Neural cell (in vitro differentiated cells): ENCODE results near the gene PRKCA. TPM values are rescaled to one million over a fixed set of nuclear protein-coding genes. Genes with fewer than 3 reads are reported as not detected.

Source experiments
- H2AFZ ChIP-seq: fragments of 200-600, 300-800 bp; sonication (generic), shearing (Covaris generic); 2 replicates; pipeline ENCODE4 v1.6.0; 2014; ENCODE audit warnings: low read depth, mild to moderate bottlenecking, antibody characterized with exemption, low read length, moderate library complexity
- H3F3A ChIP-seq: fragments of 200-600 bp; shearing (Covaris generic); 2 replicates; pipeline ENCODE4 v1.6.1; 2016; ENCODE audit warnings: mild to moderate bottlenecking, moderate library complexity, mixed read lengths, antibody characterized with exemption, low read length; ENCODE audit not compliant: insufficient read depth, poor library complexity, severe bottlenecking
- H3K27ac ChIP-seq: fragments of 200-600, 300-800 bp; sonication (generic), shearing (Covaris generic); 2 replicates; pipeline ENCODE4 v1.5.1; 2014; ENCODE audit warnings: mild to moderate bottlenecking, low read length, moderate library complexity
- H3K27me3 ChIP-seq: fragments of 300-800, 200-600 bp; sonication (generic), shearing (Covaris generic); 2 replicates; pipeline ENCODE4 v1.6.0; 2014; ENCODE audit warnings: mild to moderate bottlenecking, low read depth, low read length, moderate library complexity; ENCODE audit not compliant: insufficient read depth
- H3K36me3 ChIP-seq: fragments of 300-800, 200-600 bp; sonication (generic), shearing (Covaris generic); 2 replicates; pipeline ENCODE4 v1.5.1; 2014; ENCODE audit warnings: mild to moderate bottlenecking, antibody characterized with exemption, low read length, moderate library complexity; ENCODE audit not compliant: insufficient read depth
- H3K4me2 ChIP-seq: fragments of 300-800, 200-600 bp; sonication (generic), shearing (Covaris generic); 2 replicates; pipeline ENCODE4 v1.6.0; 2014; ENCODE audit warnings: mild to moderate bottlenecking, low read length
- H3K4me3 ChIP-seq: fragments of 300-800, 200-600 bp; sonication (generic), shearing (Covaris generic); 2 replicates; pipeline ENCODE4 v1.5.1; 2014; ENCODE audit warnings: mild to moderate bottlenecking, low read length, moderate library complexity
- H3K79me2 ChIP-seq: fragments of 200-600 bp; shearing (Covaris generic); replicated peaks from 2 replicates; pipeline ENCODE4 v1.6.0; 2014; ENCODE audit warnings: mild to moderate bottlenecking, low read length, moderate library complexity; ENCODE audit not compliant: insufficient read depth
- H3K9ac ChIP-seq: fragments of 300-800, 200-600 bp; sonication (generic), shearing (Covaris generic); 2 replicates; pipeline ENCODE4 v1.6.1; 2016; ENCODE audit warnings: mild to moderate bottlenecking, low read length, mixed read lengths
- H3K9me2 ChIP-seq: fragments of 200-600 bp; shearing (Covaris generic); 2 replicates; pipeline ENCODE4 v1.6.1; 2016; ENCODE audit warnings: mild to moderate bottlenecking, low read length, mixed read lengths; ENCODE audit not compliant: insufficient read depth
- H3K9me3 ChIP-seq: fragments of 200-600, 300-800 bp; sonication (generic), shearing (Covaris generic); 2 replicates; pipeline ENCODE4 v1.6.1; 2016; ENCODE audit warnings: mild to moderate bottlenecking, mixed run types, low read length, moderate library complexity, mixed read lengths
- H4K20me1 ChIP-seq: fragments of 200-600 bp; shearing (Covaris generic); 2 replicates; pipeline ENCODE4 v1.6.1; 2016; ENCODE audit warnings: mild to moderate bottlenecking, mixed run types; ENCODE audit not compliant: insufficient read depth
- EP300 ChIP-seq: fragments of 450-650 bp; conservative IDR thresholded peaks from 2 replicates; pipeline ENCODE4 v1.6.1; 2014; ENCODE audit warnings: antibody characterized with exemption, mild to moderate bottlenecking, moderate library complexity; ENCODE audit not compliant: poor library complexity, severe bottlenecking
- EZH2 ChIP-seq: fragments of 200-600, 300-800 bp; shearing (Covaris generic), sonication (generic); IDR thresholded peaks from 2 replicates; pipeline ENCODE4 v1.6.1; 2014; ENCODE audit warnings: antibody characterized with exemption, low read length, borderline replicate concordance, mild to moderate bottlenecking; ENCODE audit not compliant: insufficient read depth, poor library complexity, severe bottlenecking
- POLR2AphosphoS5 ChIP-seq: IDR thresholded peaks from 2 replicates; pipeline ENCODE4 v1.6.1; 2012
- SMC3 ChIP-seq: fragments of 450-650 bp; conservative IDR thresholded peaks from 2 replicates; pipeline ENCODE4 v1.6.1; 2014; ENCODE audit warnings: antibody characterized with exemption, mild to moderate bottlenecking, moderate library complexity; ENCODE audit not compliant: poor library complexity
- TAF1 ChIP-seq: IDR thresholded peaks from 2 replicates; pipeline ENCODE4 v1.6.1; 2012; ENCODE audit warnings: low read depth
- polyA plus RNA-seq: library from polyadenylated mRNA; depleted of rRNA; stranded (reverse); fragments of >200 nt; gene quantifications from 2 replicates; pipeline ENCODE4 v1.2.3, GENCODE V29; 2014
- TF ChIP-seq, protein P1 (sequence below): fragments of 450-650 bp; IDR thresholded peaks from 2 replicates; pipeline ENCODE4 v1.5.1; 2014; ENCODE audit warnings: antibody characterized with exemption, mild to moderate bottlenecking, moderate library complexity; ENCODE audit not compliant: poor library complexity, severe bottlenecking
- TF ChIP-seq, protein P2 (sequence below): IDR thresholded peaks from 2 replicates; pipeline ENCODE4 v1.6.1; 2012; ENCODE audit warnings: borderline replicate concordance

Gene PRKCA
- polyA plus RNA-seq, 1 donor from 2014 or later: 5.9 TPM

DNA sequence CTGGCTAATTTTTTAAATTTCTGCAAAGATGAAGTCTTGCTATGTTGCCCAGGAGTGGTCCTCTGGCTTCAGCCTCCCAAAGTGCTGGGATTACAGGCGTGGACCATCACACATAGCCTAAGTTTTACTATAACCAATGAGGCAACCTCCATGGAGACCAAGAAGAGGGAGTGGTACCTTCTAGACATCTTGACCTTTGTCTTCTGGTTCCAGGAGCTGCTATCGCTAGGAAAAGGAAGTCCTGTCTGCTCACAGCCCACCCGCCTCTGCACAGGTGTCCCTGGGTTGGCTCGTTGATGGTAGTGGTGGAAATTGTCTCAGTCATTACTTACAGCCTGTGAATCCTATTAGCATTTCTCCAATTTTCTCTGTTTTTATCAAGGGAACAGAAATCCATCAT, 169.7 kb downstream of the PRKCA start:
- Histone ChIP-seq H3K4me2 (no peak overlapping the region), H3K27ac (no peak overlapping the region)
- TF ChIP-seq EZH2 (no peak), TAF1 (no peak), POLR2AphosphoS5 (no peak)
- TF ChIP-seq, protein P1, sequence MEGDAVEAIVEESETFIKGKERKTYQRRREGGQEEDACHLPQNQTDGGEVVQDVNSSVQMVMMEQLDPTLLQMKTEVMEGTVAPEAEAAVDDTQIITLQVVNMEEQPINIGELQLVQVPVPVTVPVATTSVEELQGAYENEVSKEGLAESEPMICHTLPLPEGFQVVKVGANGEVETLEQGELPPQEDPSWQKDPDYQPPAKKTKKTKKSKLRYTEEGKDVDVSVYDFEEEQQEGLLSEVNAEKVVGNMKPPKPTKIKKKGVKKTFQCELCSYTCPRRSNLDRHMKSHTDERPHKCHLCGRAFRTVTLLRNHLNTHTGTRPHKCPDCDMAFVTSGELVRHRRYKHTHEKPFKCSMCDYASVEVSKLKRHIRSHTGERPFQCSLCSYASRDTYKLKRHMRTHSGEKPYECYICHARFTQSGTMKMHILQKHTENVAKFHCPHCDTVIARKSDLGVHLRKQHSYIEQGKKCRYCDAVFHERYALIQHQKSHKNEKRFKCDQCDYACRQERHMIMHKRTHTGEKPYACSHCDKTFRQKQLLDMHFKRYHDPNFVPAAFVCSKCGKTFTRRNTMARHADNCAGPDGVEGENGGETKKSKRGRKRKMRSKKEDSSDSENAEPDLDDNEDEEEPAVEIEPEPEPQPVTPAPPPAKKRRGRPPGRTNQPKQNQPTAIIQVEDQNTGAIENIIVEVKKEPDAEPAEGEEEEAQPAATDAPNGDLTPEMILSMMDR: no peak
- TF ChIP-seq, protein P2, sequence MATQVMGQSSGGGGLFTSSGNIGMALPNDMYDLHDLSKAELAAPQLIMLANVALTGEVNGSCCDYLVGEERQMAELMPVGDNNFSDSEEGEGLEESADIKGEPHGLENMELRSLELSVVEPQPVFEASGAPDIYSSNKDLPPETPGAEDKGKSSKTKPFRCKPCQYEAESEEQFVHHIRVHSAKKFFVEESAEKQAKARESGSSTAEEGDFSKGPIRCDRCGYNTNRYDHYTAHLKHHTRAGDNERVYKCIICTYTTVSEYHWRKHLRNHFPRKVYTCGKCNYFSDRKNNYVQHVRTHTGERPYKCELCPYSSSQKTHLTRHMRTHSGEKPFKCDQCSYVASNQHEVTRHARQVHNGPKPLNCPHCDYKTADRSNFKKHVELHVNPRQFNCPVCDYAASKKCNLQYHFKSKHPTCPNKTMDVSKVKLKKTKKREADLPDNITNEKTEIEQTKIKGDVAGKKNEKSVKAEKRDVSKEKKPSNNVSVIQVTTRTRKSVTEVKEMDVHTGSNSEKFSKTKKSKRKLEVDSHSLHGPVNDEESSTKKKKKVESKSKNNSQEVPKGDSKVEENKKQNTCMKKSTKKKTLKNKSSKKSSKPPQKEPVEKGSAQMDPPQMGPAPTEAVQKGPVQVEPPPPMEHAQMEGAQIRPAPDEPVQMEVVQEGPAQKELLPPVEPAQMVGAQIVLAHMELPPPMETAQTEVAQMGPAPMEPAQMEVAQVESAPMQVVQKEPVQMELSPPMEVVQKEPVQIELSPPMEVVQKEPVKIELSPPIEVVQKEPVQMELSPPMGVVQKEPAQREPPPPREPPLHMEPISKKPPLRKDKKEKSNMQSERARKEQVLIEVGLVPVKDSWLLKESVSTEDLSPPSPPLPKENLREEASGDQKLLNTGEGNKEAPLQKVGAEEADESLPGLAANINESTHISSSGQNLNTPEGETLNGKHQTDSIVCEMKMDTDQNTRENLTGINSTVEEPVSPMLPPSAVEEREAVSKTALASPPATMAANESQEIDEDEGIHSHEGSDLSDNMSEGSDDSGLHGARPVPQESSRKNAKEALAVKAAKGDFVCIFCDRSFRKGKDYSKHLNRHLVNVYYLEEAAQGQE: no peak

DNA sequence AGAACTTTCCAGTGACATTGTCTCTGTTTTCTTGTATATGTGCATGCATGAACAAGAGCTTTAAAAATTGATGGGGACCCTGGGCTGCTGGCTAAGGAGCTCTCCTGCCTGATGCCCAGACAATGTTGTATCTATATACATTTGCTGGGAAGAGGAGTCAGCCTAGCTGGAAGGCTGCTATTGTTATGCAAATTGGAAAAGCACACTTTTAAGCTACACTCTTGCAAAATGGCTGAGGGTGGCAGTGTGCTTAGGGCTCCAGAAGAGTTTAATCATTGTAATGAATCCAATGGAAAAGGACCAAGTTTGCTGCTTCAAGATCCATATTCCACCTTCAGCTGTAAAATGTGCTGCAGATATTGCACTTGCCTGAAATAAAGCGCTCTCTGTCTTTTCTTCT, 171.8 kb downstream of the PRKCA start:
- Histone ChIP-seq H3K4me3 (no peak overlapping the region), H3K27ac (no peak overlapping the region), H3K9me2 (no peaks in the 10 kb centered on the region), H3K36me3 (no peaks in the 10 kb centered on the region), H2AFZ (no peak overlapping the region), H3F3A (no peaks in the 10 kb centered on the region), H3K4me2 (no peak overlapping the region), H3K79me2 (no peaks in the 10 kb centered on the region), H3K27me3 (no peaks in the 10 kb centered on the region), H3K9me3 (no peaks in the 10 kb centered on the region), H3K9ac (no peak overlapping the region), H4K20me1 (no peaks in the 10 kb centered on the region)
- TF ChIP-seq SMC3: no peak
- TF ChIP-seq TAF1: no peak
- TF ChIP-seq EZH2: no peak
- TF ChIP-seq EP300: no peak

More for the DNA sequence above, 169.7 kb downstream of the PRKCA start:
- Histone ChIP-seq H3K9me3 (no peaks in the 10 kb centered on the region), H3K27me3 (no peaks in the 10 kb centered on the region), H3K9me2 (no peaks in the 10 kb centered on the region), H4K20me1 (no peaks in the 10 kb centered on the region), H2AFZ (no peak overlapping the region), H3K9ac (no peak overlapping the region), H3K79me2 (no peaks in the 10 kb centered on the region), H3K36me3 (no peaks in the 10 kb centered on the region), H3F3A (no peaks in the 10 kb centered on the region), H3K4me3 (no peak overlapping the region)

DNA sequence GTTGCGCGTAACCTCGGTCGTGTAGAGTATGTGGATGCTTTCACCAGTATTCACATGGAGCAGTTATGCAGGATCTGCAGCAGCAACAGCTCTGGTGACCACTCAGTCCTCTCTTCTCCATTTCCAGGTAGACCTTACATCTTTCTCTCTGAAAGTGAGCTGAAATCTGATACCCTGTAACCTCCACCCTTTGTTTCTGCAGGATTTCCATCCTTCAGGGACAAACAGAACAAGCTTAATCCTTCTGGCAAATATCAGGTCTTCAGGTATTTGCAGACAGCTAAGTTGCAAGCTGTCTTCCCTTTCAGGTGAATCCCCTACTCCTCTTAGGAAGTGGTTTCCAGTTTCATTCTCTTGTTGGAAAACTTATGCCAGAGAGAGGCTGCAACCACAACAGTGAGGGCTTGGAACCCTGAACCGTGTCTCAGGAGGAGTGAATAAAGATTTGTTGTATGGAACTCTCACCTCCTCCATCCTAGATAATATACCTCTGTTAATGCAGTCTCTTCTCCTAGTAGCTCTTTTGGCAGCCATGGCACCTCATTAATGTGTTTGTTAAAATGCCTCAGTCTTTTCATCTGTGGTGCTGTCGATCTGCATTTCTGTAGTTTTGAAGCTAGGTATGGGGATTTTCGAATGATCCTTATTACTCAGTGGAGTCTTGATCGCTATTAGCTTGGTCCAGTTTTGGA, 172.5 kb downstream of the PRKCA start:
- H3K36me3 ChIP-seq: no peaks in the 10 kb centered on the region
- H3K27me3 ChIP-seq: no peaks in the 10 kb centered on the region
- no peak overlapping the region for H3K4me3 ChIP-seq
- H4K20me1 ChIP-seq: no peaks in the 10 kb centered on the region
- H3K9me3 ChIP-seq: no peaks in the 10 kb centered on the region
- H3F3A ChIP-seq: no peaks in the 10 kb centered on the region
- H3K27ac ChIP-seq: no peak overlapping the region
- H3K9ac ChIP-seq: no peak overlapping the region
- no peaks in the 10 kb centered on the region for H3K79me2 ChIP-seq
- TF ChIP-seq POLR2AphosphoS5: no peak
- no peaks in the 10 kb centered on the region for H3K9me2 ChIP-seq
- H2AFZ ChIP-seq: no peak overlapping the region
- H3K4me2 ChIP-seq: no peak overlapping the region
